Naive thymus-derived CD8-positive, alpha-beta T cell (primary cell): Measurements from ENCODE around the gene TRIM59. TPM values are rescaled to one million over a fixed set of nuclear protein-coding genes. Genes with fewer than 3 reads are reported as not detected.

Experiments used
- ATAC-seq, 2 donors: fragments of 150-1000 bp; cut with Tn5 transposase in 1 of 2; sonication (Bioruptor Pico), chemical (Tn5 transposase) in 1 of 2; 1 replicate in 1 of 2; 2 replicates in 1 of 2; pipeline ENCODE4 v1.10.0; 2021; ENCODE audit warnings: mild to moderate bottlenecking in 2 of 2, moderate library complexity in 2 of 2
- POLR2A ChIA-PET: fragments of 350-600 bp; sonication (Branson Sonifier 250); formaldehyde crosslinking; loops from one replicate; lab custom pipeline; 2021; ENCODE audit warnings: antibody characterized with exemption; lab: Charles Lee
- DNase-seq, 10 donors: peaks; one replicate each; pipeline versions ENCODE4 v3.0.0 to v3.0.0-alpha.2; 2020 to 2022
- H3K27ac Mint-ChIP-seq, 10 donors: one replicate each; pipeline ENCODE4 v1.8.0; 2020 to 2022; ENCODE audit warnings: mild to moderate bottlenecking in 10 of 10, mixed read lengths in 10 of 10, moderate library complexity in 4 of 10, inconsistent platforms in 1 of 10
- H3K27me3 Mint-ChIP-seq, 5 donors: one replicate each; pipeline ENCODE4 v1.8.0; 2021 to 2022; ENCODE audit warnings: mixed read lengths in 5 of 5
- H3K36me3 Mint-ChIP-seq, 3 donors: one replicate each; pipeline ENCODE4 v1.8.0; 2020 to 2022; ENCODE audit warnings: mixed read lengths in 3 of 3, mild to moderate bottlenecking in 2 of 3, inconsistent platforms in 1 of 3
- H3K4me1 Mint-ChIP-seq, 4 donors: one replicate each; pipeline ENCODE4 v1.8.0; 2021 to 2022; ENCODE audit warnings: mixed read lengths in 4 of 4
- H3K4me3 Mint-ChIP-seq, 10 donors: one replicate each; pipeline ENCODE4 v1.8.0; 2020 to 2022; ENCODE audit warnings: mild to moderate bottlenecking in 10 of 10, mixed read lengths in 10 of 10, moderate library complexity in 6 of 10, inconsistent platforms in 1 of 10
- H3K9me3 Mint-ChIP-seq, 9 donors: one replicate each; pipeline ENCODE4 v1.8.0; 2020 to 2022; ENCODE audit warnings: mixed read lengths in 9 of 9, mild to moderate bottlenecking in 3 of 9, inconsistent platforms in 1 of 9, moderate library complexity in 1 of 9
- polyA plus RNA-seq, 3 donors: library from polyadenylated mRNA; unstranded; fragments of 300-500 nt; fragmentation: Illumina TruSeq; gene quantifications; one replicate each; pipeline ENCODE4 v1.2.3, GENCODE V29; 2021
- total RNA-seq, 8 experiments: library from RNA in 2 of 8; stranded (reverse) in 2 of 8; gene quantifications; one replicate each; pipeline ENCODE4 v1.2.3 and lab custom pipeline; 2021 to 2026

TRIM59 gene
- total and polyA plus RNA-seq, 5 experiments from 2014 or later, result 12.4 to 17.4 (median 14.2) TPM

DNA sequence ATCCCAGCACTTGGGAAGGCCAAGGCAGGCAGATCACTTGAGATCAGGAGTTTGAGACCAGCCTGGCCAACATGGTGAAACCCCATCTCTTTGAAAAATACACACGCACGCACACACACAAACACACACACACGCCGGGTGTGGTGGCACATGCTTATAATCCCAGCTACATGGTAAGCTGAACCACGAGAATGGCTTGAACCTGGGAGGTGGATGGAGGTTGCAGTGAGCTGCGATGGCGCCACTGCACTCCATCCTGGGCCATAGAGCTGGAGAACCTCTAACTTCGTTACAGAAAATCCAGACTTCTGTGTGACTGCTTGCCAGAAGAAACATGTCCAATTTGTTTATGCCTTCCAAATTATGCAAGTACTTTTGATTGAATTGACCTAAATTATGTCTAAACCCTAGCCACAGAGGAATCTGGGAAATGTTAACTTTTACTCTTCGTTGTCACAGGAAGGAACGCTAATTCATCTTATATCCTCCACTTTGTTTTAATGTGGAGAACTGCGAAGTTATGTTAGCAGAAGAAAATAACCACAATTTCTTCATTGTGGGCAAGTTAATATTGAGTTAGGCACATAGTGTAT, 21.7 kb downstream of the TRIM59 start:
- peak overlapping the region in 1 of 10 donors; percentile 48 for H3K27ac Mint-ChIP-seq
- no peak overlapping the region for H3K4me3 Mint-ChIP-seq
- no peak for ATAC-seq
- peaks cover 4 to 72% (median 22%) of the 10 kb centered on the region in 3 donors for H3K36me3 Mint-ChIP-seq
- DNase-seq, result no peak
- H3K9me3 Mint-ChIP-seq, result no peaks in the 10 kb centered on the region
- H3K4me1 Mint-ChIP-seq, result peaks cover 0 to 3% (median 1%) of the 10 kb centered on the region in 4 donors
- no peaks in the 10 kb centered on the region for H3K27me3 Mint-ChIP-seq
- POLR2A ChIA-PET, result no interaction called here

DNA sequence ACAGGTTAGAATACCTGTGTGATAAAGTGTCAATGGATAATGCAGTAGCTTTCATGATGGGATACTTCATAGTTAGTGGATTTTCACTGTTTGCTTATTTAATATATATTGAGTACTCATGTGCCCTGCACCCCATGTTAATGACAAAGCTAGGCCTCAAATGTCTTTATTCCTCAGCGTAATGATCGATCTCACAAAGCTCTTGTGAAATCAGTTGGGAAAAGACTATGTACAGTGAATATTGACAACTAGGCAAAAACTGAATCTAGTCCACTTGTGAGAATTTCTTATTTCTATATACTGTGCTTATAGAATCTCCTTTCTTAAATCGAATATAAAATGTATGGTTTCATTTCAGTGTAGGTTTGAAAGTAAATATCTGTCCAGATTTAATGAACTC, 32.3 kb downstream of the TRIM59 start:
- Mint-ChIP-seq H3K4me3 (no peak overlapping the region), H3K36me3 (peaks cover 0 to 64% (median 7%) of the 10 kb centered on the region in 3 donors), H3K27me3 (no peaks in the 10 kb centered on the region), H3K4me1 (peaks cover 0 to 6% (median 0%) of the 10 kb centered on the region in 4 donors), H3K9me3 (no peaks in the 10 kb centered on the region), H3K27ac (no peak overlapping the region)
- ATAC-seq (no peak), DNase-seq (no peak)
- POLR2A ChIA-PET, result no interaction called here

DNA sequence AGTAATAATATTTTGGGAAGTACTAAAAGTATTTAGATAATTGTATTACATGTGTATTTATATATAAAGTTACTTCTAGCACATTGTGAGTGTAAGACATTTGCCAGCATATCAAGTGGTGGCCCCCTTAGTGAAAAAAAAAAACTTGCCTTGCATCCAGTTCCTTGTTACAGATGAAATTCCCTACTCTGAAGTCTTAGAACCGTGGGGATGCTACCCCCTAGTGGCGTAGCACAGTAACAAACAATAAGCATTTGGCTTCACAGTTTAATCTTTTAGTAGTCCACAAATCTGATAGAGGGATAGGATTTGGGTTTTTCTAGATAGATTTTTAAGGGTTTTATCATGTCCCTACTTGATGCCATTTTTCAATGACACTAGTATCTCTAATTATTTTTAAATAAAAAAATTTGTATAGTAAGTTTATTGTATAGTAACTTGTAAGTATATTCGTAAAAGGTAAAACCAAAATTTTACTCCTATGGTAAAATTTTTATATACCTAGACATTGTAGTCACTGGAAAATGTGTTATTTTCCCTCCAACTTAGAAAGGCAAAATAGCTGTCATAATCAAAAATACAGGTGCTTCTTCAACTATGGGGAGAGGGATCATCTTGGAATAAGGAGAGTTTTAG, 35.9 kb downstream of the TRIM59 start:
- POLR2A ChIA-PET, result no interaction called here
- Mint-ChIP-seq H3K4me1 (peaks cover 0 to 6% (median under 1%) of the 10 kb centered on the region in 4 donors), H3K27me3 (no peaks in the 10 kb centered on the region), H3K27ac (peak overlapping the region in 1 of 10 donors; percentile 5), H3K4me3 (no peak overlapping the region), H3K36me3 (peaks cover 0 to 48% (median 4%) of the 10 kb centered on the region in 3 donors), H3K9me3 (no peaks in the 10 kb centered on the region)
- DNase-seq, result peak; percentile 43 to 80 (median 63)
- peak; percentile 78 to 81 for ATAC-seq

DNA sequence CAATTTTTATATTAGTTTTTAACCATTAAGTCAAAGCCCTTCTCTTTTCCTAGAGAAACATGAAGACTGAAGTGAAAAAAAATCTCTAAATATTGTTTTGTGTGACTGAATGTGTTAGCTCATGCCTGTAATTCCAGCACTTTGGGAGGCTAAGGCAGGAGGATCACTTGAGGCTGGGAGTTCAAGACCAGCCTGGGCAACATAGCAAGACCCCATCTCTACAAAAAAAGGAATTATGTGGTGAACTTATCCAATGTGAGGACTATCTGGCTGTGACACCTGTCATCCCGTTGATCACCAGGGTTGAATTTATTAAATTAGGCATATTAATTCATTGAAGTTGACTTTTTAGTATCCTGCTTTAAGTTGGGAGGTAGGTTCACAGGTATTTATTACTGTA, 37.1 kb downstream of the TRIM59 start:
- Mint-ChIP-seq H3K9me3 (no peaks in the 10 kb centered on the region), H3K27me3 (no peaks in the 10 kb centered on the region), H3K4me1 (peaks cover 0 to 6% (median under 1%) of the 10 kb centered on the region in 4 donors), H3K36me3 (peaks cover 0 to 41% (median 4%) of the 10 kb centered on the region in 3 donors), H3K27ac (peak overlapping the region in 1 of 10 donors; percentile 3), H3K4me3 (no peak overlapping the region)
- no peak for DNase-seq
- no peak for ATAC-seq
- POLR2A ChIA-PET, result no interaction called here

DNA sequence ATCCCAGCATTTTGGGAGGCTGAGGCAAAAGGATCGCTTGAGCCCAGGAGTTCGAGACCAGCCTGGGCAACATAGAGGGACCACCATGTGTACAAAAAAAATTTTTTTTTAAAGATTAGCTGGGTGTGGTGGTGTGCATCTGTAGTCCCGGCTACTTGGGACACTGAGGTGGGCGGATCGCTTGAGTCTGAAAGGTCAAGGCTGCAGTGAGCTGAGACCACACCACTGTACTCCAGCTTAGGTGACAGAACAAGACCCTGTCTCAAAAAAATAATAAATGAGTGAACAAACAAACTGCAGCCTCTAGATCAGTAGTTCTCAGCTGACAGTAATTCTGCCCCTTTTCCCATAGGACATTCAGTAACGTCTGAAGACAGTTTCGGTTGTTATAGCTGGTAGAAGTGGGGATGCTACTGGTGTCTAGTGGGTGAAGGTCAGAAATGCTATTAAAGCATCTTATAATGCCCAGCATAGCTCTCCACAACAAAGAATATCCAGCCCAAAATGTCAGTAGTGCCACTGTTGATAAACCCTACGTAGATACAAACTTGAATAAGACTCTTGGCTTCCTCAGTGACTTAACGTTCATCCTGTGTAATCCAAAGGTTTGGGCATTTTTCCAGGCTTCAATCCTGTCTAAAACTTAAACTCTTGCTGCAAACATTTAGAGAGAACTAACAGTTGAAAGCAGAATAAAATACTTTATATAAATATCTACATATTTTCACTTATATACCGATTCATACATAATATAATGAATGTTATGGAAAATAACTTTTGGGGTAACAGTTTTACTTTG, 39.6 kb downstream of the TRIM59 start:
- Mint-ChIP-seq H3K9me3 (no peaks in the 10 kb centered on the region), H3K4me1 (peaks cover 0 to 1% (median 0%) of the 10 kb centered on the region in 4 donors), H3K4me3 (no peak overlapping the region), H3K36me3 (peaks cover 0 to 31% (median 4%) of the 10 kb centered on the region in 3 donors), H3K27me3 (no peaks in the 10 kb centered on the region), H3K27ac (peak overlapping the region in 1 of 10 donors; percentile 32)
- POLR2A ChIA-PET, result no interaction called here
- DNase-seq (no peak), ATAC-seq (no peak)

DNA sequence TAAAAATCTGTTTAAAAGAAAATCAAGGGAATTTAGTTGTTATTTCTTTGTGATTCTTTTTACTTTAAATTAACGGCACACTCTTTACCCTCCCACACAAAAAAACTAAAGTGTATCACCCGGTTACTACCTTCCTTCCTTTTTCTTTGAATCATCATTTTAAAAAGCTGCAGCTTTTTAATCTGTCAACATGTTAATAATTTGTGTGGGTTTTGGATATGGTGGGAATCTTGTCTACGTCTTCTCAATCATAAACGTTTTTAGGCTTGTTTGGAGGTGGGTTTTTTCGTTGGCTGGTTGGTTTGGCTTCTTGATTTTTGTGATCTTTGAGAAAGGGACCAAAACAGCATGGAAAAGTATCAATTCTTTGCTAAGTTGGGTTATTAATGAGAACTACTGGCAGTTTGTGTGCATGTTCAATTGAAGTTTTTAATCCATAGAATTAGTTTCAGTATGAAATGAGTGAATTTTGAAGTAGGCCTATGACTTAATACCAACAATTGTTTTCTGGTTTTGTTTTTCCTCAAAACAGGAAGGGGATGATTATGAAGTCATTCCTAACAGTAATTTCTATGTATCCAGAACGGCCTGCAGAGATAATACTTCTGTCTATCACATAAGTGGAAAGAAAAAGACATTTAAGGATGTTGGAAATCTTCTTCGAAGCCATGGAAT, 45.7 kb downstream of the TRIM59 start:
- POLR2A ChIA-PET, result no interaction called here
- Mint-ChIP-seq H3K4me3 (peak overlapping the region in 5 of 10 donors; percentile 4 to 84 (median 55)), H3K27ac (peak overlapping the region in 2 of 10 donors; percentile 64 to 69), H3K4me1 (peaks cover 11 to 44% (median 28%) of the 10 kb centered on the region in 4 donors), H3K9me3 (no peaks in the 10 kb centered on the region), H3K27me3 (peaks cover 7 to 19% (median 15%) of the 10 kb centered on the region in 5 donors), H3K36me3 (peaks cover 0 to 30% (median 11%) of the 10 kb centered on the region in 3 donors)
- ATAC-seq (no peak), DNase-seq (no peak)

DNA sequence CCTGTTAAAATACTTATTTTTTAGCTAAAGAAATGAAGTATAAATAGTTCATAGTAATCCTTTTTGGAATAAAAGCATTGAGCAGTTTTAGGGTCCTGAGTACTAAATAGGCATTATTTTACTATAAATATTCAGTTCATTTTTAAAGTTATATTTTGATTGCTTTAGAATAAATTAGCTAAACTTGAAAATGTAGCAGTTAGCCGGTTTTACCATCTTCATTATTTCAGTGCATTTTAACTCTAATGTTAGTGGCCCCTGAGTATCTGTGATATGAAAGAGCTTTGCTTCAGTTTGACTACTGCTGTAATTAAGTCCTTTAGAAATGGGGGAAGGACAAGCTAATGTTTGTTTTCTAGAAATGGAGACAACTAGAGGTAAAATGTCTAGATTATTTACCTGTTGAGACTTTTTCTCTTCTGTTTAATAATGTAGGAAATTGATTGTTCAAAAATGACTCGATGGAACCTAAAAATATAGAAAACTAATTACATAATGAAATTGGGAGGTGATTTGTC, 46.5 kb downstream of the TRIM59 start:
- Mint-ChIP-seq H3K36me3 (peaks cover 0 to 28% (median 11%) of the 10 kb centered on the region in 3 donors), H3K27me3 (peaks cover 7 to 19% (median 15%) of the 10 kb centered on the region in 5 donors), H3K9me3 (no peaks in the 10 kb centered on the region), H3K4me1 (peaks cover 19 to 53% (median 35%) of the 10 kb centered on the region in 4 donors), H3K27ac (peak overlapping the region in 2 of 10 donors; percentile 19 to 69), H3K4me3 (peak overlapping the region in 2 of 10 donors; percentile 82 to 84)
- DNase-seq (no peak), ATAC-seq (no peak)
- POLR2A ChIA-PET, result no interaction called here

DNA sequence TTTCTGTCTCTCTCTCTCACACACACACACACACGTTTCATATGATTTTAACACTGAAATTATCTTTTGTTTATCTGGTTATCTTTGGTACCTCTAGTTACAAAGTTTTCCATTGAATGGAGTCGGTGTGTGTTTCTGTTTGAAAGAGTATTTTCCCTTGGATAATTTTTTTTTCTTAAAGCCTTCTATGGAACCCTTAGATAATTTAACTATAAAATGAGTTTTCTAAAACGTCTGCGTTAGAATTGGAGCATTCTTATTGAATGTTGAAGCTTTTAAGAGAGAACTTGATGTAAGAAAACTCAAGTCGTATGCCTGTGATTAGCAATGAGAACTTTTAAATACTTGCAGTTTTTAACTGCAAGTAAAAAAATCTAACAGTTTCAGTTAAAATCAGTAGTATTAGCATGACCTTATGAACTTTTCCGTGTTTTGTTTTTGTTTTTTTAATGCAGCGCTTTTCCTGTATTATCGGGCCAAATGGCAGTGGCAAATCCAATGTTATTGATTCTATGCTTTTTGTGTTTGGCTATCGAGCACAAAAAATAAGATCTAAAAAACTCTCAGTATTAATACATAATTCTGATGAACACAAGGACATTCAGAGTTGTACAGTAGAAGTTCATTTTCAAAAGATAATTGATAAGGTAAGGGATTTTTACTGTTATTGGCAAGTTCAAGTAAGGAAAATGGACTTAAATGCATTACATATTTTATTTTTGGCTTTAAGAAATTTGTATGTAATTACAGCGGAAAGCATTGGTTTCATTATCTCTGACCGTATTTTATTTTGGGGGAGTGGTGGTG, 47.2 kb downstream of the TRIM59 start:
- no peak for DNase-seq
- H3K9me3 Mint-ChIP-seq, result no peaks in the 10 kb centered on the region
- H3K27me3 Mint-ChIP-seq, result peaks cover 7 to 19% (median 15%) of the 10 kb centered on the region in 5 donors
- H3K4me3 Mint-ChIP-seq, result peak overlapping the region in 9 of 10 donors; percentile 41 to 95 (median 66)
- POLR2A ChIA-PET, result no interaction called here
- no peak for ATAC-seq
- peaks cover 19 to 57% (median 39%) of the 10 kb centered on the region in 4 donors for H3K4me1 Mint-ChIP-seq
- peaks cover 0 to 28% (median 11%) of the 10 kb centered on the region in 3 donors for H3K36me3 Mint-ChIP-seq
- peak overlapping the region in 1 of 10 donors; percentile 69 for H3K27ac Mint-ChIP-seq

DNA sequence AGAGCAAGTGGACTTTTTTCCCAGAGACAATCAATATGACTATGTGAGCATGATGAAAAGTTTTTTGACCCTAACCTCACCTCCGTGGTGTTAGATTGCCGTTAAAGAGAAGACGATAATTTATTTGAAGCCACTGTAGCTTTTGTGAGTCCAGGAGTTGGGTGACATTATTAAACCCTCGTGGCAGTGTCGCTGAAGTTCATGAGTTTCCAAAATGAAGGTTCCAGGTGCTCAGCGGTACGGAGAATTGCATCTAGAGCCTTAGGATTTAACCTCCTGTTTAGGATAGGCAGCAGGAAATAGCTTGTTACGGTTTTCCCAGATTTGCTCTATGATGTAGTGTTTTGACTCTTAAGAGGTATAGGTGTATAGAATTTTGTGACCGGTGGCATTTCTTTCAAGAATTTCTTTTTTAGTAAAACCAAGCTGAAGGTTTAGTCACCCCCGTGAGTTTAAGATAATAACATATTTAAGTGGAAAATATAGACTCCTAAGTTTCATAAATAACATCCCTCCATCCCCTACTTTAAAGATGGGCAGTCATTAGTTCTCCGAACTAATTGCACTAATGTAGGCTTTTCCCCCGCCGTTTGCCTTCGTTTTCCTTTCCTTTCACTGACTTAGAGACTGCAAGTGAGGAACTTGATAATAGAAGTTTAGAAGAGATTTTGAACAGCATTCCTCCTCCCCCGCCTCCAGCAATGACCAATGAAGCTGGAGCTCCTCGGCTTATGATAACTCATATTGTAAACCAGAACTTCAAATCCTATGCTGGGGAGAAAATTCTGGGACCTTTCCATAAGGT, 48.1 kb downstream of the TRIM59 start:
- POLR2A ChIA-PET, result no interaction called here
- peaks cover 23 to 61% (median 44%) of the 10 kb centered on the region in 4 donors for H3K4me1 Mint-ChIP-seq
- ATAC-seq, result no peak
- peaks cover 7 to 19% (median 15%) of the 10 kb centered on the region in 5 donors for H3K27me3 Mint-ChIP-seq
- DNase-seq, result peak in 2 of 10 donors; percentile 4 to 10
- peak overlapping the region in 7 of 10 donors; percentile 21 to 84 (median 64) for H3K27ac Mint-ChIP-seq
- peak overlapping the region; percentile 76 to 99 (median 90) for H3K4me3 Mint-ChIP-seq
- no peaks in the 10 kb centered on the region for H3K9me3 Mint-ChIP-seq
- H3K36me3 Mint-ChIP-seq, result peaks cover 0 to 25% (median 11%) of the 10 kb centered on the region in 3 donors

DNA sequence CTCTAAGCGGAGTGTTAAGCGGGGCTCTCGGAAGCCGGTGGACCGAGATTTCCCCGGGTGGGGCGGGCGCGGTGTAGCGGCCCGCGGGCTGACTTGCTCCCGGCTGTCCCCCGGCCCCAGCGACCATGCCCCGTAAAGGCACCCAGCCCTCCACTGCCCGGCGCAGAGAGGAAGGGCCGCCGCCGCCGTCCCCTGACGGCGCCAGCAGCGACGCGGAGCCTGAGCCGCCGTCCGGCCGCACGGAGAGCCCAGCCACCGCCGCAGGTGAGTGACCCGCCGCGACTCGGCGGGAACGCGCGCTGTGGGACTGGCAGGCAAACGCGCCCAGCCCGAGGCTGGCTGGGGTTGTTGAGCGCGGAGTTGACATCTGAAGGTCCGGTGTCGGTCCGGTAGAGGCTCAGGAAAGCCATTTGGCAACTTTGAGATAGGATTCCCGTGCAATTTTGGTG, 48.9 kb downstream of the TRIM59 start:
- peak in 3 of 10 donors; percentile 3 to 22 (median 13) for DNase-seq
- peaks cover 0 to 21% (median 11%) of the 10 kb centered on the region in 3 donors for H3K36me3 Mint-ChIP-seq
- H3K27ac Mint-ChIP-seq, result peak overlapping the region in 9 of 10 donors; percentile 21 to 99 (median 74)
- peak overlapping the region; percentile 94 to 99 (median 97) for H3K4me3 Mint-ChIP-seq
- peaks cover 23 to 61% (median 46%) of the 10 kb centered on the region in 4 donors for H3K4me1 Mint-ChIP-seq
- H3K9me3 Mint-ChIP-seq, result no peaks in the 10 kb centered on the region
- peak in 1 of 2 donors; percentile 12 for ATAC-seq
- POLR2A ChIA-PET, result no interaction called here
- peaks cover 7 to 19% (median 15%) of the 10 kb centered on the region in 5 donors for H3K27me3 Mint-ChIP-seq
